HUES6 (cell line): ENCODE data around the gene IFRD2.
A peak's percentile ranks its signal among the peaks of the same experiment; 100 is the strongest.
"Not testable (repeated sequence)": the region's sequence is repeated elsewhere in the genome, so short reads cannot be mapped to it uniquely, and the experiment has no call there.

ENCODE experiments used
- H3K27ac ChIP-seq: 2 replicates; pipeline ENCODE4 v1.7.0; 2013; ENCODE audit warnings: low read depth, mild to moderate bottlenecking, low read length, inconsistent platforms
- H3K27me3 ChIP-seq: 2 replicates; pipeline ENCODE4 v1.6.1; 2013; ENCODE audit warnings: low read length; ENCODE audit not compliant: control insufficient read depth, insufficient read depth
- H3K36me3 ChIP-seq: 2 replicates; pipeline ENCODE4 v1.6.1; 2013; ENCODE audit warnings: low read length; ENCODE audit not compliant: control insufficient read depth, insufficient read depth
- H3K4me1 ChIP-seq: 2 replicates; pipeline ENCODE4 v1.6.1; 2013; ENCODE audit warnings: low read length; ENCODE audit not compliant: control insufficient read depth, insufficient read depth
- H3K4me3 ChIP-seq: 2 replicates; pipeline ENCODE4 v1.5.1; 2013; ENCODE audit warnings: low read depth, low read length
- H3K9ac ChIP-seq: one replicate; pipeline ENCODE4 v1.6.1; 2013; ENCODE audit warnings: mild to moderate bottlenecking, low read length
- H3K9me3 ChIP-seq: 2 replicates; pipeline ENCODE4 v1.6.1; 2013; ENCODE audit warnings: low read depth, low read length; ENCODE audit not compliant: control insufficient read depth, insufficient read depth

The IFRD2 gene

GRCh38 chr3:50251220-50251619, 41.0 kb downstream of the IFRD2 start:
- Histone ChIP-seq H3K4me1 (peaks cover 21% of the 10 kb centered on the region), H3K27ac (no peak overlapping the region), H3K9me3 (no peaks in the 10 kb centered on the region), H3K36me3 (peaks cover 65% of the 10 kb centered on the region), H3K9ac (no peak overlapping the region), H3K27me3 (no peaks in the 10 kb centered on the region), H3K4me3 (no peak overlapping the region)

- no peak overlapping the region for H3K27ac ChIP-seq
- H3K4me3 ChIP-seq: no peak overlapping the region
- no peaks in the 10 kb centered on the region for H3K27me3 ChIP-seq
- no peak overlapping the region for H3K9ac ChIP-seq
- H3K4me1 ChIP-seq: peaks cover 26% of the 10 kb centered on the region
- H3K36me3 ChIP-seq: peaks cover 62% of the 10 kb centered on the region
- H3K9me3 ChIP-seq: no peaks in the 10 kb centered on the region
These were observed 41.7 kb downstream of the IFRD2 start for GRCh38 chr3:50250514-50250913.

- Histone ChIP-seq H3K9ac (no peak overlapping the region), H3K4me1 (peaks cover 30% of the 10 kb centered on the region), H3K36me3 (peaks cover 52% of the 10 kb centered on the region)
These were observed 42.8 kb downstream of the IFRD2 start for GRCh38 chr3:50249457-50249856.

DNA sequence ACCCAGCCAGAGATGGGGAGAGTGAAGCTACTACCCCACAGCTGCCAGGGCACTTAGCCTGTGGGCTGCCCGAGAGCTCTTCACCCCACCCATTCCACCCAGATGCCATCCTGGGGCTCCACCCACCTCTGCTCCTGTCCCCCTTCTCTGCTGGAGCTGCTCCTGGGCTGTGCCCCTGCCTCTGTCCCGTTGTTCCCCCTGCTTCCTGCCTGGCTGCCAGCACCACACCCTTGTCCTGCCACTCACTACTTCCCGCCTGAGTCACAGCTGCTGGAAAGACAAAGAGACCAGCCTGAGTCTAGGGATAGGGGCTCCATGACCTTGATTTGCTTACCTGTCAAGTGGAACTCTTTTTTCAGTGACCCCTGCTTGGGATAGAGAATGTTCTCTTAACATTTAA, 43.8 kb downstream of the IFRD2 start:
- Histone ChIP-seq H3K4me1 (peaks cover 37% of the 10 kb centered on the region), H3K4me3 (no peak overlapping the region), H3K27me3 (no peaks in the 10 kb centered on the region), H3K9ac (peak overlapping the region; percentile 0), H3K9me3 (no peaks in the 10 kb centered on the region), H3K36me3 (peaks cover 42% of the 10 kb centered on the region), H3K27ac (no peak overlapping the region)

More at GRCh38 chr3:50249457-50249856, 42.8 kb downstream of the IFRD2 start:
- Histone ChIP-seq H3K9me3 (no peaks in the 10 kb centered on the region), H3K27ac (no peak overlapping the region), H3K27me3 (no peaks in the 10 kb centered on the region), H3K4me3 (no peak overlapping the region)

DNA sequence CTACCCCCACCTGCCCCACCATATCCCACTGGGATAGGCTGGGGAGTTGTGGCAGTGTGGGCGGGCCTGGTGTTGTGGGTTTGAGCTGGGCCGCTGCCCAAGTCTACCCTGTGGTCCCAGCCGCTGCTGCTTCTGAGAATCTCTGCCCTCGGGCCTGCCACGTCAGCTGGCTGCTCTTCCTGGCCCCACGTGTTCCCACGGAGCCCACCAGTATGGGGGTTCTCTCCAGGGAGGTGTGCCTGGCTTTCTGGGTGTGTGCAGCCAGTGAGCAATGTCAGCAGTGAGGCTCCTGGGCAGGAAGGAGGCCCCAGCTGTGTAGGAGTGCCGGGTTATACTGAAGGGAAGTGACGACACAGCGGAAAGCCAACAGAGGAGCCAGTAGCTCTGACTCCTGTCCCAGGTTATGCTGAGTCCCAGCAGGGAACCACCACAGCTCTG, 45.7 kb downstream of the IFRD2 start:
- Histone ChIP-seq H3K4me1 (peaks cover 55% of the 10 kb centered on the region), H3K4me3 (peak overlapping the region; percentile 30)

GRCh38 chr3:50245831-50246516, 46.3 kb downstream of the IFRD2 start:
- peak overlapping the region; percentile 30 for H3K4me3 ChIP-seq
- H3K36me3 ChIP-seq: peaks cover 18% of the 10 kb centered on the region
- no peaks in the 10 kb centered on the region for H3K9me3 ChIP-seq
- peaks cover 61% of the 10 kb centered on the region for H3K4me1 ChIP-seq
- H3K27ac ChIP-seq: peak overlapping the region; percentile 88
- no peaks in the 10 kb centered on the region for H3K27me3 ChIP-seq
- H3K9ac ChIP-seq: peak overlapping the region; percentile 64

More for the DNA sequence above, 45.7 kb downstream of the IFRD2 start:
- Histone ChIP-seq H3K9ac (peak overlapping the region; percentile 64), H3K9me3 (no peaks in the 10 kb centered on the region), H3K27ac (peak overlapping the region; percentile 88), H3K36me3 (peaks cover 24% of the 10 kb centered on the region), H3K27me3 (no peaks in the 10 kb centered on the region)

DNA sequence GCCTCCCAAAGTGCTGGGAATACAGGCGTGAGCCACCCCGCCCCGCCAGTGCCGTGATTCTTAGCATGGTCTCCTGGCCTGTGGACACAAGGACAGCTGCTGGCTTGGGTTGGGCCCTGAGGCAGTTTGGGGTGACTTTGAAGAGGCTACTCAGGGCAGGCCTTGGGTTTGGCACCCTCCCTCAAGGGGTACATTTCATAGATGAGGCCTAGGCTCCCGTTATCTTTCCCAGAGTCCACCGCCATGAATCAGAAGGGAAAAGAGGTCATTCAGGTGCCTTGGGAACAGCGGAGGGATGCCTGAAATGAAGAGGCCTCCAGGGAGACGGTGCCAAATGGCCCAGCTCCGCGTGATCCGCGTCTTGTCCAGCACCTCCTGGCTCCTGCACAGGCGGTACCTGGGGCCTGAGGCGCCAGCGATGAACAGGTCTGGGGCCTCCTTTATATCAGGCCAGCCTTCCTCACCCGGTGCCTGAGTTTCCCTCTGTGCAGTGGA, 46.9 kb downstream of the IFRD2 start:
- no peaks in the 10 kb centered on the region for H3K27me3 ChIP-seq
- H3K4me1 ChIP-seq: peaks cover 65% of the 10 kb centered on the region
- H3K9ac ChIP-seq: peak overlapping the region; percentile 64
- no peaks in the 10 kb centered on the region for H3K9me3 ChIP-seq
- H3K36me3 ChIP-seq: peaks cover 16% of the 10 kb centered on the region
- peak overlapping the region; percentile 30; the same call in 1 of the 2 replicates for H3K4me3 ChIP-seq
- H3K27ac ChIP-seq: peak overlapping the region; percentile 88

GRCh38 chr3:50244813-50245212, 47.4 kb downstream of the IFRD2 start:
- H3K4me3 ChIP-seq, H3K27ac ChIP-seq, H3K27me3 ChIP-seq, H3K9me3 ChIP-seq, H3K9ac ChIP-seq: not testable (repeated sequence)
- peaks cover 70% of the 10 kb centered on the region for H3K4me1 ChIP-seq
- H3K36me3 ChIP-seq: peaks cover 11% of the 10 kb centered on the region

- Histone ChIP-seq H3K9me3 (no peaks in the 10 kb centered on the region), H3K27me3 (no peaks in the 10 kb centered on the region), H3K9ac (no peak overlapping the region), H3K36me3 (peaks cover 6% of the 10 kb centered on the region; the same call in 1 of the 2 replicates), H3K4me1 (peaks cover 83% of the 10 kb centered on the region), H3K4me3 (no peak overlapping the region), H3K27ac (peak overlapping the region; percentile 15)
These were observed 48.7 kb downstream of the IFRD2 start for GRCh38 chr3:50243543-50243895.

DNA sequence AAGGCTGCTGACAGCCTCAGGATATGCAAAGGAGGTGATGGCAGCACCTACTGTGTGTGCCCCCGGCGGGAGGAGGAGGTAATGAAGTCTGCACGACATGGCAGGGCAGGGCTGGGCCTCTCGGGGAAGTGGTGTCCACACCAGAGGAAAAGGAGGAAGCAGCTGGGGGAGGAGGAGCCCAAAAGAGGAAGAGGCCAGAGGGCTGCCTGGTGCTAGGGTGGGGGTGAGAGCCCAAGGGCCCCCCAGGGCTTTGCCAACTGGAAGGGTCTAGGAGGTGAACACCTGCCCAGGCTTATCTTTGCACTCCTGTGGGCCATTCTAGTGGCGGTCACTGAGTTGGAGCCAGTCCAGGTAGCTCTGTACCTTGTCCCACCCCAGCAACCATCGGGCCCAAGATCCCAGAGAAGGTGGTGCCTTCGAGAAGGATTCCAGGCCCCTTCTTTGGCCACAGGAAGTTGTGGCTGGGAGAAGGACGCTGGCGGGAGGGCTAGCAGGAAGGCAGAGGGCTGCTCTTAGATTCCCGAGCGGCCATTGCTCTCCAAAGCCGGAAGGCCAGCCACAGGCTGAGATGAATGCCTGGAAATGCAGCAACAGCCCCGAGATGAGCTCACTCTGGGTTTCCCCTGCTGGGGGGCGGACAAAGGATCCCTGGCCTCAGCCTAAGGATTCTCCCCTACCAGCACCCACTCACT, 49.2 kb downstream of the IFRD2 start:
- Histone ChIP-seq H3K9me3 (no peaks in the 10 kb centered on the region), H3K36me3 (peaks cover 6% of the 10 kb centered on the region; the same call in 1 of the 2 replicates), H3K27ac (peak overlapping the region; percentile 15), H3K9ac (peak overlapping the region; percentile 27), H3K4me1 (peaks cover 84% of the 10 kb centered on the region), H3K4me3 (no peak overlapping the region), H3K27me3 (no peaks in the 10 kb centered on the region)

- H3K4me3 ChIP-seq: no peak overlapping the region
- H3K36me3 ChIP-seq: peaks cover 4% of the 10 kb centered on the region; the same call in 1 of the 2 replicates
- H3K9ac ChIP-seq: no peak overlapping the region
- H3K27me3 ChIP-seq: no peaks in the 10 kb centered on the region
- H3K4me1 ChIP-seq: peaks cover 87% of the 10 kb centered on the region
- H3K27ac ChIP-seq: no peak overlapping the region
- no peaks in the 10 kb centered on the region for H3K9me3 ChIP-seq
These were observed 49.9 kb downstream of the IFRD2 start for GRCh38 chr3:50242381-50242770.
